Activated T-cell treated with anti-CD3 and anti-CD28 coated beads, Interleukin-2, amount 50 U/mL, for 72 hours (primary cell): ENCODE results near the gene ARHGEF37. TPM values are rescaled to one million over a fixed set of nuclear protein-coding genes. Genes with fewer than 3 reads are reported as not detected.

Experiments used
- total RNA-seq, 2 donors: library from RNA; stranded (reverse); gene quantifications; one replicate each; pipeline ENCODE4 v1.2.3, GENCODE V29; 2022

The ARHGEF37 gene
- total RNA-seq, 2 donors from 2014 or later, result 1.6 to 3.7 TPM

Other genes with a start within 250 kb of the ARHGEF37 start
- 10 to 100 TPM; 39.6 to 42.7 TPM for gene GRPEL2, start 236.0 kb upstream of the ARHGEF37 start, total RNA-seq
- 10 to 100 TPM; 18.2 to 24.4 TPM for gene PCYOX1L, start 223.5 kb upstream of the ARHGEF37 start, total RNA-seq
- not detected for gene IL17B, start 202.2 kb upstream of the ARHGEF37 start, total RNA-seq
- gene CSNK1A1, start 30.1 kb upstream of the ARHGEF37 start, total RNA-seq, result 100 to 1,000 TPM; 176 to 209 TPM
- 1 to 10 TPM; 3.1 to 5.2 TPM for gene PPARGC1B, start 148.8 kb downstream of the ARHGEF37 start, total RNA-seq